Calu3 (cell line): ENCODE data around the gene PTGIR. TPM values are rescaled to one million over a fixed set of nuclear protein-coding genes. Genes with fewer than 3 reads are reported as not detected.

ENCODE experiments used
- BruUV-seq: library from RNA; stranded (reverse); fragments of 400-500 nt; replicated peaks from 2 replicates; lab custom pipeline; 2021; lab: Mats Ljungman, UMichigan
- CTCF ChIA-PET: fragments of 300-600 bp; sonication (Branson Sonifier 250); formaldehyde crosslinking; loops from one replicate; lab custom pipeline; 2022; ENCODE audit warnings: antibody characterized with exemption; lab: Charles Lee
- DNase-seq: peaks from one replicate; pipeline ENCODE4 v3.0.0; 2022
- H3K27ac Mint-ChIP-seq: one replicate; pipeline ENCODE4 v1.8.0; 2022; ENCODE audit warnings: mixed read lengths; ENCODE audit not compliant: unreplicated experiment
- H3K27me3 Mint-ChIP-seq: one replicate; pipeline ENCODE4 v1.8.0; 2022; ENCODE audit warnings: mixed read lengths; ENCODE audit not compliant: unreplicated experiment
- H3K36me3 Mint-ChIP-seq: one replicate; pipeline ENCODE4 v1.8.0; 2022; ENCODE audit warnings: mild to moderate bottlenecking, moderate library complexity, mixed read lengths; ENCODE audit not compliant: insufficient read depth, unreplicated experiment
- H3K4me1 Mint-ChIP-seq: one replicate; pipeline ENCODE4 v1.8.0; 2022; ENCODE audit warnings: mild to moderate bottlenecking, low read depth, mixed read lengths; ENCODE audit not compliant: unreplicated experiment
- H3K4me3 Mint-ChIP-seq: one replicate; pipeline ENCODE4 v1.8.0; 2022; ENCODE audit warnings: mild to moderate bottlenecking, low read depth, moderate library complexity, mixed read lengths; ENCODE audit not compliant: unreplicated experiment
- H3K9me3 Mint-ChIP-seq: one replicate; pipeline ENCODE4 v1.8.0; 2022; ENCODE audit warnings: low read depth, mixed read lengths; ENCODE audit not compliant: unreplicated experiment
- CTCF ChIP-seq: fragments of 200-600 bp; IDR thresholded peaks from one replicate; pipeline ENCODE4 v1.8.0; 2022; ENCODE audit warnings: antibody characterized with exemption; ENCODE audit not compliant: unreplicated experiment
- intact Hi-C: fragments of 100-400 bp; cut with micrococcal nuclease; formaldehyde crosslinking; loops from one replicate; pipeline ENCODE4 v1.10.0; 2022; ENCODE audit not compliant: unreplicated experiment
- total RNA-seq: library from RNA; stranded (reverse); gene quantifications from 2 replicates; pipeline ENCODE4 v1.2.3, GENCODE V29; 2022

Gene PTGIR
- total RNA-seq, 1 experiment from 2014 or later: not detected

- Mint-ChIP-seq H3K4me3 (no peak overlapping the region), H3K4me1 (no peaks in the 10 kb centered on the region), H3K27me3 (no peaks in the 10 kb centered on the region), H3K27ac (no peak overlapping the region), H3K9me3 (no peaks in the 10 kb centered on the region), H3K36me3 (peaks cover 18% of the 10 kb centered on the region)
- BruUV-seq: no TSS peak
- intact Hi-C loops: no loop called here
- DNase-seq: no peak
- CTCF ChIA-PET: interaction anchor here (1.4 kb wide), 2 partner anchors 8 to 11 kb away, joined by 3 to 4 read pairs; no protein-coding TSS in a partner anchor
- TF ChIP-seq CTCF: no peak
Observed at GRCh38 chr19:46608581-46609345, 16.1 kb downstream of the PTGIR start.

GRCh38 chr19:46608178-46608577, 16.7 kb downstream of the PTGIR start:
- H3K36me3 Mint-ChIP-seq: peaks cover 21% of the 10 kb centered on the region
- no TSS peak for BruUV-seq

GRCh38 chr19:46607448-46607841, 17.4 kb downstream of the PTGIR start:
- Mint-ChIP-seq H3K27me3 (no peaks in the 10 kb centered on the region), H3K4me3 (no peak overlapping the region), H3K27ac (no peak overlapping the region), H3K9me3 (no peaks in the 10 kb centered on the region), H3K4me1 (peaks cover 12% of the 10 kb centered on the region), H3K36me3 (peaks cover 29% of the 10 kb centered on the region)
- intact Hi-C loops: no loop called here
- no peak for DNase-seq
- CTCF ChIA-PET: interaction anchor here (1.1 to 1.4 kb wide), 2 partner anchors 9 to 10 kb away, joined by 3 to 4 read pairs; no protein-coding TSS in a partner anchor
- TF ChIP-seq CTCF: no peak
- no TSS peak for BruUV-seq

More at GRCh38 chr19:46608178-46608577, 16.7 kb downstream of the PTGIR start:
- Mint-ChIP-seq H3K4me1 (peaks cover 5% of the 10 kb centered on the region), H3K4me3 (no peak overlapping the region), H3K27ac (no peak overlapping the region), H3K9me3 (no peaks in the 10 kb centered on the region), H3K27me3 (no peaks in the 10 kb centered on the region)
- no peak for TF ChIP-seq CTCF
- CTCF ChIA-PET: interaction anchor here (1.4 kb wide), 2 partner anchors 9 to 10 kb away, joined by 3 to 4 read pairs; no protein-coding TSS in a partner anchor
- DNase-seq: no peak
- intact Hi-C loops: no loop called here

GRCh38 chr19:46606681-46607447, 18.0 kb downstream of the PTGIR start:
- Mint-ChIP-seq H3K27ac (no peak overlapping the region), H3K4me1 (peaks cover 18% of the 10 kb centered on the region), H3K27me3 (no peaks in the 10 kb centered on the region), H3K4me3 (no peak overlapping the region), H3K36me3 (peaks cover 34% of the 10 kb centered on the region), H3K9me3 (no peaks in the 10 kb centered on the region)
- no TSS peak for BruUV-seq
- DNase-seq: no peak
- no peak for TF ChIP-seq CTCF
- intact Hi-C loops: no loop called here
- CTCF ChIA-PET: interaction anchor here (1.1 kb wide), 2 partner anchors 10 to 11 kb away, joined by 3 to 4 read pairs; no protein-coding TSS in a partner anchor
